Stomach (tissue), 9 donors: ENCODE data around the gene ACOT7. TPM values are rescaled to one million over a fixed set of nuclear protein-coding genes. Genes with fewer than 3 reads are reported as not detected.

Experiments used
- DNase-seq, 2 donors: peaks; one replicate each; pipeline versions ENCODE4 v3.0.0 to v3.0.0-alpha.2; 2013 to 2019
- H3K27ac ChIP-seq, 5 donors: fragments of 200-600 bp in 4 of 5; sonication (generic) in 4 of 5; one replicate each; pipeline ENCODE4 v1.5.1; 2013 to 2019; ENCODE audit warnings: mild to moderate bottlenecking in 1 of 5, moderate library complexity in 1 of 5
- H3K27me3 ChIP-seq, 3 donors: fragments of 200-600 bp; sonication (generic); one replicate each; pipeline ENCODE4 v1.5.1; 2017 to 2019; ENCODE audit warnings: mixed run types in 1 of 3
- H3K36me3 ChIP-seq, 4 donors: fragments of 200-600 bp; sonication (generic); 1 replicate in 3 of 4; 2 replicates in 1 of 4; pipeline ENCODE4 v1.5.1; 2016 to 2019
- H3K4me1 ChIP-seq, 4 donors: fragments of 200-600 bp; sonication (generic); one replicate each; pipeline ENCODE4 v1.5.1; 2016 to 2019
- H3K4me3 ChIP-seq, 4 donors: fragments of 200-600 bp; sonication (generic) in 3 of 4; one replicate each; pipeline ENCODE4 v1.5.1; 2016 to 2019; ENCODE audit warnings: mild to moderate bottlenecking in 1 of 4
- H3K9me3 ChIP-seq, 4 donors: fragments of 200-600 bp; sonication (generic); one replicate each; pipeline ENCODE4 v1.5.1; 2016 to 2019
- CTCF ChIP-seq, 7 experiments: fragments of 450-650 bp in 4 of 7; fragments of 200-600 bp in 3 of 7; sonication (generic) in 3 of 7; IDR thresholded peaks; one replicate each; pipeline ENCODE4 v1.5.1; 2016 to 2019; ENCODE audit warnings: antibody characterized with exemption in 7 of 7, control low read depth in 2 of 7, mild to moderate bottlenecking in 1 of 7
- EP300 ChIP-seq: sonication (generic); formaldehyde crosslinking; IDR thresholded peaks from one replicate; pipeline ENCODE4 v1.6.1; 2017; ENCODE audit warnings: antibody characterized with exemption
- POLR2A ChIP-seq, 4 donors: fragments of 450-650 bp; IDR thresholded peaks; one replicate each; pipeline ENCODE4 v1.6.1; 2016; ENCODE audit warnings: antibody characterized with exemption in 4 of 4, control low read depth in 2 of 4, mild to moderate bottlenecking in 1 of 4, moderate library complexity in 1 of 4
- POLR2AphosphoS5 ChIP-seq, 3 donors: sonication (generic); formaldehyde crosslinking; IDR thresholded peaks; one replicate each; pipeline ENCODE4 v1.6.1; 2016; ENCODE audit warnings: antibody characterized with exemption in 3 of 3
- WGBS, 5 donors: extraction: QIAGEN DNeasy Blood & Tissue Kit in 3 of 5; methylation state at CpG; one replicate each; pipeline versions ENCODE4 v1.1.5 to v1.1.7; 2013 to 2018; 5-methylcytosine and 5-hydroxymethylcytosine counted together
- intact Hi-C: fragments of 100-400 bp; cut with DNase I; formaldehyde crosslinking; loops from one replicate; pipeline ENCODE4 v1.15.1; 2023; ENCODE audit warnings: low total_unique reads
- polyA plus RNA-seq, 3 donors: library from polyadenylated mRNA; stranded (reverse); fragments of 200-250 nt; gene quantifications; one replicate each; pipeline ENCODE4 v1.2.3, GENCODE V29; 2013
- total RNA-seq, 5 donors: library from RNA; depleted of rRNA; stranded (reverse); fragments of >200 nt; gene quantifications; one replicate each; pipeline versions ENCODE4 v1.1.0 to v1.2.3, GENCODE V29; 2014 to 2016
- donor health status: healthy with polysubstance abuse.
- donor health status: Bipolar disorder and iron deficiency.
- donor health status: healthy.

ACOT7 gene
- total and polyA plus RNA-seq, 8 donors: 9.4 to 69.8 (median 19.4) TPM; not detected in 1

GRCh38 chr1:6412896-6413295, 19.3 kb upstream of the ACOT7 start:
- Histone ChIP-seq H3K4me1 (peaks cover 0 to 7% (median 6%) of the 10 kb centered on the region in 4 donors), H3K4me3 (no peak overlapping the region), H3K9me3 (no peaks in the 10 kb centered on the region), H3K27ac (no peak overlapping the region), H3K27me3 (peaks cover 12 to 84% (median 41%) of the 10 kb centered on the region in 3 donors), H3K36me3 (no peaks in the 10 kb centered on the region)
- no peak for DNase-seq
- TF ChIP-seq POLR2A (IDR thresholded peaks at IDR 0.05): no peak
- TF ChIP-seq CTCF (IDR thresholded peaks at IDR 0.05): no peak
- intact Hi-C loops: no loop called here
- WGBS, 5 donors: 26 to 36% (median 32%) methylated on average over 6 of the region's 6 CpGs

- intact Hi-C loops: no loop called here
- TF ChIP-seq POLR2A (IDR thresholded peaks at IDR 0.05): no peak
- no peak for TF ChIP-seq POLR2AphosphoS5 (IDR thresholded peaks at IDR 0.05)
- TF ChIP-seq EP300: no peak
- no peak for TF ChIP-seq CTCF (IDR thresholded peaks at IDR 0.05)
- no peak for DNase-seq
- Histone ChIP-seq H3K27ac (no peak overlapping the region), H3K9me3 (no peaks in the 10 kb centered on the region), H3K4me3 (no peak overlapping the region), H3K27me3 (peaks cover 2 to 63% (median 17%) of the 10 kb centered on the region in 3 donors), H3K36me3 (no peaks in the 10 kb centered on the region), H3K4me1 (peaks cover 0 to 7% (median 6%) of the 10 kb centered on the region in 4 donors)
- WGBS, 5 donors: 83 to 92% (median 86%) methylated on average over 13 of the region's 13 CpGs
These were observed 16.8 kb upstream of the ACOT7 start for GRCh38 chr1:6410248-6410893.

- H3K4me3 ChIP-seq: no peak overlapping the region
- peaks cover 0 to 57% (median 10%) of the 10 kb centered on the region in 3 donors for H3K27me3 ChIP-seq
- no peaks in the 10 kb centered on the region for H3K9me3 ChIP-seq
- no peak for DNase-seq
- peaks cover 0 to 10% (median 7%) of the 10 kb centered on the region in 4 donors for H3K4me1 ChIP-seq
- intact Hi-C loops: loop anchor here (5.0 to 10.0 kb wide), 2 partner anchors 62 to 165 kb away; partner anchors contain the start of gene HES3
- 85 to 100% (median 86%) methylated on average over 4 to 6 of the region's 6 CpGs for WGBS, 5 donors
- TF ChIP-seq POLR2AphosphoS5 (IDR thresholded peaks at IDR 0.05) (no peak), POLR2A (IDR thresholded peaks at IDR 0.05) (no peak), CTCF (IDR thresholded peaks at IDR 0.05) (no peak), EP300 (no peak)
- no peaks in the 10 kb centered on the region for H3K36me3 ChIP-seq
- H3K27ac ChIP-seq: no peak overlapping the region
These were observed 16.2 kb upstream of the ACOT7 start for GRCh38 chr1:6409733-6410132.

- TF ChIP-seq POLR2A (IDR thresholded peaks at IDR 0.05) (no peak), POLR2AphosphoS5 (IDR thresholded peaks at IDR 0.05) (no peak), CTCF (IDR thresholded peaks at IDR 0.05) (no peak)
- Histone ChIP-seq H3K27me3 (peaks cover 0 to 50% (median 3%) of the 10 kb centered on the region in 3 donors), H3K4me1 (peaks cover 0 to 9% (median 3%) of the 10 kb centered on the region in 4 donors), H3K36me3 (no peaks in the 10 kb centered on the region), H3K4me3 (no peak overlapping the region), H3K27ac (no peak overlapping the region), H3K9me3 (no peaks in the 10 kb centered on the region)
- no peak for DNase-seq
- WGBS, 5 donors: 87 to 94% (median 91%) methylated on average over 4 of the region's 4 CpGs
- intact Hi-C loops: loop anchor here (5.0 to 10.0 kb wide), 2 partner anchors 62 to 164 kb away; partner anchors contain the start of gene HES3
These were observed 15.5 kb upstream of the ACOT7 start for GRCh38 chr1:6409053-6409452.
